Dermis blood vessel endothelial cell (primary cell): ENCODE measurements around the gene ARHGAP23. TPM values are rescaled to one million over a fixed set of nuclear protein-coding genes. Genes with fewer than 3 reads are reported as not detected.

ENCODE experiments used
- DNase-seq: peaks from one replicate; pipeline ENCODE4 v3.0.0; 2010
- total RNA-seq: library from RNA; depleted of rRNA; stranded (reverse); fragments of >200 nt; gene quantifications from 2 replicates; pipeline ENCODE4 v1.2.3, GENCODE V29; 2014

Gene ARHGAP23
- total RNA-seq, 1 donor from 2014 or later, result 34.9 TPM

DNA sequence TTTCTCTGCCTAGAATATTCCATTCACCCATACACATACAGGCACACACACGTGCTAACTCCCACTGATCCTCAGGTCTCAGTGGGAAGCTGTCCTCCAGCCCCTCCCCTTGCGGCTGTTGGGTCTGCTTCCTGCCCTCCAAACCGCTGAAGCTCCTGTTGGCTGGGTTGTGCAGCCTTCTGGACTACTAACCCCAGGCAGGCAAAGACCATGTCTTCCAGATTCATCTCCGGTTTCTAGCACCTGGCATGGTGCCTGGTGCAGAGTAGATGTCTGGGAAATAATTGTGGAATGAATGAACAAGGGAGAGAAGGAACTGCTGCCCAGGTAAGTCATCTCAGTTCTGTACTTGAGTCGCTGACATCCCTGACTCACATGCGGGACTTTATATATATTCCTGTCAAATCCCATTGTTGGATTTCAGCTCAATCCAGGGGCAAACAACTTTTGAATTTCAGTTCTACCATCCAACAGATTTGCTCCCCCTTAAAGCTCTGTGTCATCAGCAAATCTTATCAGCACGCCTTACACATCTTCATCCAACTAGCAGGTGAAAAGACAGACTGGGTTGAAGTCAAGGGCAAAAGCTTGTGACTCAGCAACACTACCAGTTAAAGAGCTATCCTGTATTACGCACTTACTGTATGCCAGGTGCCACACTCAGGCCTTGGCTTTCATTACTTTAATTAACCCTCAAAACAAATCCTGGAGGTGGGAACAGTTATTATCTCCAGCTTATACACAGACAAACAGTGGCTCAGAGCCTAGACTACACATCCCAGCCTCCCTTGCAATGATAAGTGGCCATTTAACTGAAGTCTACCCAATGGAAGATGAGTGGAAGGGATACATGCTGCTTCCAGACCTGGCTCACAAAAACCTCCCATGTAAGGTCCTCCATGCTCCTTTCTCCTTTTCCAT is 126.4 kb downstream of the ARHGAP23 start:
- no peak for DNase-seq

DNA sequence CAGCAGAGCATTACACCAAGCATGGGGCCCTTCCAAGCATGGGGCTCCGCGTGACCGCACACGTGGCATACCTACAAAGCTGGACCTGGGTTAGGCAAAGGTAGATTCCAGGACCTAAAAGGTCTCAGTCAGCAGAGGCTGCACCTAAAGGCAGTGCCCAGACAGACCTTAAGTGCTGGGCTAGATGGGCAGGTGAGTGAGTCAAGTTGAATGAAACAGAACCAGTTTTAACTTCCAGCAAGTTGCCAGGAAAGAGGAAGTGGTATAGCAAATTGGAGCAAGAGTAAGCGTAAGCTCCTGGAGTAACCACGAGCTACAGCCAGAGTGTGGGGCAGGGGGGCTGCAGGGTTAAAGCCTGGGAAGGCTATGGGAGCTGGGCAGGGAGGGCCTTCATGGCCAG is 128.0 kb downstream of the ARHGAP23 start:
- no peak for DNase-seq

DNA sequence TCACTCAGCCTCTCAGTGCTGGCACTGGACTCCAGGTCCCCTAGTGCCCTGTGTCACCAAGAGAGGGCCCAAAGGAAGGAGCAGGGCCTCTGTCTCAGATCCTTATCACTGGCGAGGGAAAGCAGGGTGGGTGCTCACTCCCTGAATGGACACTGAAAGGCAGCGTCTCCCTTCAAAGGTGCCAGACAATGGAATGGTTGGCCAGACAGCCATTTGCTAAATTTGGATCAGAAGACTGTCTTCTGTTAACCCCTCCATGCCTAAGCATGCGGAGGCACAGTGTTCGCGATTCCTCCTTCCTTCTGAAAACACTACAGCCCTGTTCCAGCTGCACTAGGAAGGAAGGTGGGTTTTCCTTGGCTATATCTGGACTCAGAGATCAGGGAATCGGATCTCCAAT is 129.1 kb downstream of the ARHGAP23 start:
- no peak for DNase-seq

DNA sequence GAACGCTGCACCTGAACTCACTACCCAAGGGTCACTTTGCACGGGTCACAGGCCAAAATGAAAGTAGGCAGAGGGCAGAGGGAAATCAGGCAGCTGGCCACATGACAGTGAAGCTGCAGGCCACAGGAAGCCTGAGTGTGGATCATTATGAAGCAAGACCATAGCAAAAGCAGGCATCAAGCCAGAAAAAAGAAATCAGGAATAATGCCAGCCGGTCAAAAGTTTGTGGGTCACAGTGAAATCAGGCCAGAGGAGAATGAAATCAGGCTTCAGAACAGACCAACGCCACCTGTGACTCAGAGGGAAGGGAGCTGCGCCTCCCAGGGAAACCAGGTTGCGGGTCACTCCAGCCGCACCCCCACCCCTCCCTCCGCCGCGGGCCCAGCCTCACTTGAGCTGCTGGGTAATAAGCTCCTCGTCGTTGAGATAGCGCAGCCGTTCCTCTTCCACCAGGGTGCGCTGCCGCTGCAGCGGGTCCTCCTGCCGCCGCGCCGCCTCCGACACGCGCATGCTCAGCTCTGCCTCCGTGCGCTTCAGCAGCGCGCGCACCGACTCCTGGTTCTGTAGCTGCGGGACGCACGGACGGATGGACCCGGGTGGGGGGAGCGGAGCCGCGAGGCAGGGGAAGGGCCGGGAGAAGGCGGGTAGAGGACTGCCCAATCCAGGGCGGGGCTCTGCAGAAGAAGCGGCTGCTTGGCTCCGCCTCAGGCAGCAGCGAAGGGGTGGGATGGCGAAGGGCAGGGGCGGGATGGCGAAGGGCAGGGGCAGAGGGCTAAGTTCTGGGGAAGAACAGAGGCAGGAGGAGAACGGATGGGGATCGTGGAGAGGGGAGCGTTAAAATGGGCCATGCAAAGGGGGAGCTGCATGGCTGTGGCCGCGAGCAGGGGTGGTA is 129.8 kb downstream of the ARHGAP23 start:
- peak; percentile 93 for DNase-seq

DNA sequence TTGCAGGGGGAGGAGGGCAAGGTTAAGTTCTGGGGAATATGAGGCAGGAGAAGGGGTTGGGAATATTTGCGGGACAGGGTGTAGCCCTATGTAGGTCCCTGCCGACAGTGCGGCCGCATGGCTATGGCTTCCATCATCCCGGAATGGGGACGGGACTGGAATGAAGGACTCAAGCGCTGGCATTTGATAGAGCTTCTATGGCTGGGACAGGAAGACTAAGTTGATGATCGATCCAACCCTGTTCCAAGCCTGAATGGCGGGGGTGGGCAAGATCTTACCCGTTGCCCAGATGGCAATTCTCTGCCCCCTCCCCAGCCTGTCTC is 130.4 kb downstream of the ARHGAP23 start:
- DNase-seq, result no peak

DNA sequence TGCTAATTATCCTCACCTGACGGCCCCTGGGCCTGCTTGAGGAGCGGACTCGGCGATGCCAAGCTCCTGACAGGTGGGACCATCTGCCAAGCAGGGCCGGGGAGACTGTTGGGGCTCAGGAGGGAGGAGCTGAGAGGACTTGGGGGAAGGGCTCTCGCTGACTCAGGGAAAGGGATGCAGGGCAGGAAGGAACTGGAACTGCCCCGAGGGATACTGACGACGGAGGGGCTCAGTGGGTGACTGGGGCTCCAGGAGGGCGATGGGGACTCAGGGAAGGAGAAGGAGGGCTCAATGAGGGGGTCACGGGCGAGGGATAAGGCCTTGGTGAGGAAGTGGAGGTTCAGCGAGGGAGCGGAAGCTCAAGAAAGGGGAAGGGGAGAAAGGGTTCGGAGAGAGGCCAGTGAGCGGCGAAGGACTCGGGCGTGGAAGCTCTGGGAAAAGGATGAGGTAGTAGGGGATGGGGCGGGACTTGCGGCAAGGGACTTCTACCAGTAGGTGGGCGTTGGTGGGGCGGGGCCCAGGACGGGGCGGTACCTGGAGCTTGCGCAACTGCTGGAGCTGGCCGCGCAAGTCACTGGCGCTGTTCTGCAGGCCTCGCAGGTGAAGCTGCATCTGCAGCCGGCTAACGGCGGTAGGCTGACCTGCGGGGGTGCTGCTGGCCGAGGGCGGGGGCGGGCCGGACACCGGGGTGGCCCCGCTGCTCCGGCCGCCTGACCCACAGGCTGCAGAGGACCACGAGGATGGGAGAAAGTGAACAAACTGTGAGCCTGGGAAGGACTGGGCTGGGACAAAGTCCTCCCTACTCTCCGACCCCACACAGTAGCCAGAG is 131.0 kb downstream of the ARHGAP23 start:
- peak; percentile 45 for DNase-seq

DNA sequence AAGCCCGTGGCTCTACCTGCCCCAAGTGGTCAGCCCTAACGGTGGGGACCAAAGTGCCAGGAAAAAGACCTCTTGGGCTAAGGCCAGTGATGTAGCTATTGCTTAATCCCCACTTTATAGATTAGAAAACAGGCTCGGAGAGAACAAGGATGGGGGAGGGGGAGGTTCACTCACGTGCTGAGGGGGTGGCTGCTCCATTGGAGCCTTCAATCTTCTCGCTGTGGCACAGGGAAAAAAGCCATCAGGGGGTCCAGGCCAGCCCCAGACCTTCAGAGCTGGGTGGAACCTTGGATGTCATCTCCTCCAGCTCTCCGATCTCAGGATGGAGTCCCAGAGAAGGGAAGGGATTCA is 131.6 kb downstream of the ARHGAP23 start:
- no peak for DNase-seq

DNA sequence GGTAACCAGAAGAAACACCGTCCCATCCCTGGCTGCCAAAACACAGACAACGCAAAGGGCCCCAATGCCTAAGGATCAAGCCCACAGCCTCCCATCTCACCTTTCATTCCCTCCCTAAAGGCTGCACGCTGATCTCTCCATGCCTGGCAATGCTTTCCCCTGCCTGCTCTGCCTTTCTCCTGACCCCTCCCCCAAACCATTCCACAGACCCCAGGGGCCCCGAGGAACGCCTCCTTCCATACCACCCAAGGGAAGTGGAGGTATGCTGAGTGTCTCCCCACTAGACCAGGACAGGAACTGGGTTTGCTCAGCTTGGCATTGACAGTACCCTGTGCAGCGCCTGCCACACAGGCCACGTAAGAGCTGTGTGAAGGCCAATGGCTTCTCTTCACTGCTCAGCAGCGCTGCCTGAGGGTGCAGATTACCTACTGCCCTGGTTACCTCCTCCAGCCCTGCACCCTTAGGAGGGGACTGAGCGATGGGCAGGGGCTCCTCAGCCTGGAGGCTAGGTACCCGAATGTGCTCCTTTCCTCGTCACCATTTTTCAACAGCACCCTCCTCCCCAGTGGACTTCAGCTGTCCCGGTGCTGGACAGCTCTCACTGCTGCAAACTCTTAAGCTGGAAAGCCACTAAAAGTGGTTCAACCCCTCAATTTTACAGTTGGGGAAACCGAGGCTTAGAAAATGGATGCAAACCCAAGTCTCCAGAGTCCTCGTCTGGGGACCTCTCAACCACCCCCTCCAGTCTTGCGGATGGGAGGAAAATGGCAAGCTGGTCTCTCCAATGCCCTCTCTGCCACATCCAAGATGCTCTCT is 132.4 kb downstream of the ARHGAP23 start:
- DNase-seq, result peak; percentile 58

DNA sequence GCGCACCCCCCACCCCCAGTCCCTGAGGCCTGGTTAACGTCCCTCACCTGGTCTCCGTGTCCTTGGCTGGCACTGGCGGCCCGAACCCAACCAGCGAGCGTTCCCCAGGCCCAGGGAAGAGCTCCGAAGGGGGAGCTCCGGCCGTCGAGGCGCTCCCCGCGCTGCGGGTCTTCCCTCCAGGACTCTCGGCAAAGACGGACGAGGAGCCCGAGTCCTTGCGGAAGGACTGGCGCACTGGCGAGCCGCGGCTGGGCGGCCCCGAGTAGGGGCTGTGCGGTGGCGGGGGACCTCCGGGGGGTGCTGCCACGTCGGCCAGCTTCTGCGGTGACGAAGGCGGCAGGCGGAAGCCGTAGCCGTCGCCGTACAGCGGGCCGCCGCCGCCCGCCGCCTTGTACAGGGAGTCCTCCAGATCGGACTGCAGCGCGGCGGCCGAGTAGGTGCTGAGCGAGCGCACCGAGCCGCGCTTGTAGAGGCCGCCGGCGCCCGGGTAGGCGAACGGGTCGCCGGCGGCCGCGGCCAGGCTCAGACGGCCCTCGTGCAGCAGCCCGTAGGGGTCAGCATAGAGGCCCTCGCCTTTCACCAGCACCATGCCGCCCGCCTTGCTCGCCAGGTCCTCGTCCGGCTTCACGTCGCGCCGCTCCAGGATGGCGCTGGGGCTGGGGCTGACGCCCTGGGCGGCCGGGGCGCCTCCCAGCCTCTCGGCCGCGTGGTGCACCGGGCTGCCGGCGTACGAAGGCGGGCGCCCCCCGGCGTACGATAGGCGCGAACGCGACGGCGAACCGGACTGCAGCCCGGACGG is 133.4 kb downstream of the ARHGAP23 start:
- peak; percentile 21 for DNase-seq

Other genes with a start within 250 kb of the ARHGAP23 start
- gene TBC1D3, start 235.9 kb upstream of the ARHGAP23 start, total RNA-seq, result not detected in 2 replicates
- gene MRPL45, start 131.3 kb upstream of the ARHGAP23 start, total RNA-seq, result 37.8 and 39.6 TPM in 2 replicates
- not detected in 2 replicates for gene GPR179, start 84.5 kb upstream of the ARHGAP23 start, total RNA-seq
- gene SOCS7, start 76.6 kb upstream of the ARHGAP23 start, total RNA-seq, result 7.0 and 8.3 TPM in 2 replicates
- under 0.01 and 0.14 TPM in 2 replicates for gene SRCIN1, start 177.5 kb downstream of the ARHGAP23 start, total RNA-seq
- gene EPOP, start 246.5 kb downstream of the ARHGAP23 start, total RNA-seq, result 0.65 and 1.2 TPM in 2 replicates